Astrocyte (in vitro differentiated cells and primary cell): ENCODE measurements around the gene RRM1. TPM values are rescaled to one million over a fixed set of nuclear protein-coding genes. Genes with fewer than 3 reads are reported as not detected.

Source experiments
- DNase-seq: peaks from one replicate; pipeline ENCODE4 v3.0.0-alpha.2; 2010; ENCODE audit warnings: low read depth
- FAIRE-seq: peaks from 2 replicates; lab custom pipeline; 2011; peaks lifted over from hg19 to GRCh38; lab: Jason Lieb, UNC
- H2AFZ ChIP-seq: 2 replicates; pipeline ENCODE4 v1.6.0; 2012; ENCODE audit warnings: low read depth, low read length, inconsistent platforms
- H3K27ac ChIP-seq: 2 replicates; pipeline ENCODE4 v1.5.1; 2011; ENCODE audit warnings: low read depth, low read length, inconsistent platforms
- H3K27me3 ChIP-seq: 2 replicates; pipeline ENCODE4 v1.6.0; 2011; ENCODE audit warnings: low read length, inconsistent platforms; ENCODE audit not compliant: insufficient read depth
- H3K36me3 ChIP-seq: 2 replicates; pipeline ENCODE4 v1.5.1; 2011; ENCODE audit warnings: low read length, inconsistent platforms; ENCODE audit not compliant: insufficient read depth
- H3K4me1 ChIP-seq: 2 replicates; pipeline ENCODE4 v1.5.1; 2011; ENCODE audit warnings: low read length, inconsistent platforms; ENCODE audit not compliant: insufficient read depth
- H3K4me2 ChIP-seq: 2 replicates; pipeline ENCODE4 v1.6.0; 2012; ENCODE audit warnings: low read length, inconsistent platforms
- H3K4me3 ChIP-seq: 2 replicates; pipeline ENCODE4 v1.5.1; 2011; ENCODE audit warnings: low read depth, mild to moderate bottlenecking, low read length, inconsistent platforms; ENCODE audit not compliant: insufficient read depth
- H3K79me2 ChIP-seq: 2 replicates; pipeline ENCODE4 v1.6.0; 2012; ENCODE audit warnings: mild to moderate bottlenecking, low read length, inconsistent platforms; ENCODE audit not compliant: insufficient read depth
- H3K9ac ChIP-seq: 2 replicates; pipeline ENCODE4 v1.6.0; 2012; ENCODE audit warnings: mild to moderate bottlenecking, low read length, inconsistent platforms
- H3K9me3 ChIP-seq: 2 replicates; pipeline ENCODE4 v1.5.1; 2012; ENCODE audit warnings: low read depth, mild to moderate bottlenecking, low read length, inconsistent platforms; ENCODE audit not compliant: insufficient read depth
- H4K20me1 ChIP-seq: 2 replicates; pipeline ENCODE4 v1.6.0; 2012; ENCODE audit warnings: low read length, inconsistent platforms; ENCODE audit not compliant: insufficient read depth
- H3K27ac Mint-ChIP-seq: one replicate; pipeline ENCODE4 v1.8.0; 2021; ENCODE audit warnings: mild to moderate bottlenecking, mixed read lengths; ENCODE audit not compliant: unreplicated experiment
- H3K27me3 Mint-ChIP-seq: one replicate; pipeline ENCODE4 v1.8.0; 2021; ENCODE audit warnings: low read depth, mixed read lengths; ENCODE audit not compliant: unreplicated experiment
- H3K36me3 Mint-ChIP-seq: one replicate; pipeline ENCODE4 v1.8.0; 2021; ENCODE audit warnings: low read depth, mixed read lengths; ENCODE audit not compliant: unreplicated experiment
- H3K4me1 Mint-ChIP-seq: one replicate; pipeline ENCODE4 v1.8.0; 2021; ENCODE audit warnings: low read depth, mixed read lengths; ENCODE audit not compliant: unreplicated experiment
- H3K4me3 Mint-ChIP-seq: one replicate; pipeline ENCODE4 v1.8.0; 2021; ENCODE audit warnings: mild to moderate bottlenecking, moderate library complexity, mixed read lengths; ENCODE audit not compliant: unreplicated experiment
- H3K9me3 Mint-ChIP-seq: one replicate; pipeline ENCODE4 v1.8.0; 2021; ENCODE audit warnings: mild to moderate bottlenecking, mixed read lengths; ENCODE audit not compliant: unreplicated experiment
- CTCF ChIP-seq: IDR thresholded peaks from 2 replicates; pipeline ENCODE4 v1.5.1; 2011; ENCODE audit warnings: low read depth, mild to moderate bottlenecking, inconsistent platforms, low read length, moderate library complexity; ENCODE audit not compliant: insufficient read depth
- EZH2 ChIP-seq: IDR thresholded peaks from 2 replicates; pipeline ENCODE4 v1.6.1; 2012; ENCODE audit warnings: mild to moderate bottlenecking, low read length, inconsistent platforms; ENCODE audit not compliant: insufficient read depth
- total RNA-seq: library from RNA; stranded (reverse); gene quantifications from 2 replicates; pipeline ENCODE4 v1.2.1, GENCODE V29; 2021

The RRM1 gene
- total RNA-seq, 1 donor from 2014 or later, result 26.2 TPM

GRCh38 chr11:4134806-4135205 is 40.2 kb downstream of the RRM1 start:
- H3K4me1 Mint-ChIP-seq, result peaks cover 14% of the 10 kb centered on the region
- peak overlapping the region; percentile 77 for H3K27ac Mint-ChIP-seq
- Histone ChIP-seq H3K36me3 (peaks cover 16% of the 10 kb centered on the region), H3K9ac (no peak overlapping the region), H3K4me1 (peaks cover 16% of the 10 kb centered on the region), H4K20me1 (no peaks in the 10 kb centered on the region), H3K27ac (peak overlapping the region; percentile 62), H3K9me3 (no peaks in the 10 kb centered on the region), H3K27me3 (no peaks in the 10 kb centered on the region), H3K4me2 (peak overlapping the region; percentile 54), H3K4me3 (no peak overlapping the region), H3K79me2 (no peaks in the 10 kb centered on the region), H2AFZ (peak overlapping the region; percentile 3)
- DNase-seq (peak; percentile 71), FAIRE-seq (peak; percentile 65)
- H3K4me3 Mint-ChIP-seq, result no peak overlapping the region
- peaks cover 11% of the 10 kb centered on the region for H3K36me3 Mint-ChIP-seq
- no peaks in the 10 kb centered on the region for H3K27me3 Mint-ChIP-seq
- TF ChIP-seq EZH2 (no peak), CTCF (no peak)
- H3K9me3 Mint-ChIP-seq, result peaks cover 11% of the 10 kb centered on the region

GRCh38 chr11:4138497-4138896 is 43.9 kb downstream of the RRM1 start:
- Histone ChIP-seq H3K79me2 (no peaks in the 10 kb centered on the region), H3K9me3 (no peaks in the 10 kb centered on the region), H3K4me1 (peaks cover 16% of the 10 kb centered on the region), H3K9ac (no peak overlapping the region), H3K27me3 (no peaks in the 10 kb centered on the region), H3K36me3 (peaks cover 6% of the 10 kb centered on the region), H4K20me1 (no peaks in the 10 kb centered on the region), H3K27ac (no peak overlapping the region), H2AFZ (no peak overlapping the region), H3K4me2 (no peak overlapping the region), H3K4me3 (no peak overlapping the region)
- H3K9me3 Mint-ChIP-seq, result peaks cover 20% of the 10 kb centered on the region
- TF ChIP-seq EZH2 (no peak), CTCF (no peak)
- no peaks in the 10 kb centered on the region for H3K27me3 Mint-ChIP-seq
- no peak for FAIRE-seq
- no peak overlapping the region for H3K4me3 Mint-ChIP-seq
- H3K36me3 Mint-ChIP-seq, result peaks cover 29% of the 10 kb centered on the region
- H3K27ac Mint-ChIP-seq, result no peak overlapping the region
- DNase-seq, result no peak
- H3K4me1 Mint-ChIP-seq, result peaks cover 14% of the 10 kb centered on the region

GRCh38 chr11:4140067-4140636 is 45.6 kb downstream of the RRM1 start:
- no peak overlapping the region for H3K4me2 ChIP-seq
- H3K9me3 ChIP-seq, result no peaks in the 10 kb centered on the region
- H3K4me1 ChIP-seq, result peaks cover 6% of the 10 kb centered on the region
- FAIRE-seq (no peak), DNase-seq (no peak)
- Mint-ChIP-seq H3K27ac (no peak overlapping the region), H3K27me3 (no peaks in the 10 kb centered on the region), H3K9me3 (peaks cover 20% of the 10 kb centered on the region), H3K36me3 (peaks cover 29% of the 10 kb centered on the region), H3K4me1 (peaks cover 8% of the 10 kb centered on the region), H3K4me3 (no peak overlapping the region)
- TF ChIP-seq CTCF, result no peak
- TF ChIP-seq EZH2, result no peak
- H2AFZ ChIP-seq, result no peak overlapping the region
- H3K27me3 ChIP-seq, result no peaks in the 10 kb centered on the region
- H4K20me1 ChIP-seq, result no peaks in the 10 kb centered on the region
- peaks cover 6% of the 10 kb centered on the region for H3K36me3 ChIP-seq
- H3K79me2 ChIP-seq, result no peaks in the 10 kb centered on the region
- no peak overlapping the region for H3K9ac ChIP-seq
- no peak overlapping the region for H3K4me3 ChIP-seq
- no peak overlapping the region for H3K27ac ChIP-seq
